T1000 (cell line): Measurements from ENCODE around the gene ERN2.
"Not testable (repeated sequence)": the region's sequence is repeated elsewhere in the genome, so short reads cannot be mapped to it uniquely, and the experiment has no call there.

Experiments used
- DNase-seq: peaks from one replicate; lab custom pipeline; 2025; ENCODE audit warnings: mixed read lengths; lab: John Stamatoyannopoulos, UW

ERN2 gene

DNA sequence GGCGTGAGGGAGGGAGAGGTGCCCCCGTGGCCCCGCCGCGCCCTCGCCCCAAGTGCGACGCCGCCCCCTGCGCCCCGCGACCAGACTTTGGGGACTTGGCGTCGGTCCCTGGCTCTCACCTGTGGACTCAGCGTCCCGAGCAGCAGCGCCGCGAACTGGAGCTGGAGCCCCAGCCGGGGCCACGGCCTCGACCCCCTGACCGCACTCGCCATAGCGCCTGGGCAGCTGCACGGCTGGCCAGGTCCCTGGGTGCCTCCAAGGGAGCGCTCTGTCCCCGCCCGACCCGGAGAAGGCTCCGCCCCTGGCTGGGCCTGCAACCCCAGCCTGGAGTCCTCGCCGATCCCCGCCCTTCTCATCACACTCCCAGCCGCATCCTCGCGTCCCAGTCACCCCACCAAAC lies at the start of gene ERN2:
TSS of gene ERN2 (minus strand) at position 247 of the 400 bp plus-strand sequence. CDS start at position 212, 35 bp downstream.
- no peak for DNase-seq

DNA sequence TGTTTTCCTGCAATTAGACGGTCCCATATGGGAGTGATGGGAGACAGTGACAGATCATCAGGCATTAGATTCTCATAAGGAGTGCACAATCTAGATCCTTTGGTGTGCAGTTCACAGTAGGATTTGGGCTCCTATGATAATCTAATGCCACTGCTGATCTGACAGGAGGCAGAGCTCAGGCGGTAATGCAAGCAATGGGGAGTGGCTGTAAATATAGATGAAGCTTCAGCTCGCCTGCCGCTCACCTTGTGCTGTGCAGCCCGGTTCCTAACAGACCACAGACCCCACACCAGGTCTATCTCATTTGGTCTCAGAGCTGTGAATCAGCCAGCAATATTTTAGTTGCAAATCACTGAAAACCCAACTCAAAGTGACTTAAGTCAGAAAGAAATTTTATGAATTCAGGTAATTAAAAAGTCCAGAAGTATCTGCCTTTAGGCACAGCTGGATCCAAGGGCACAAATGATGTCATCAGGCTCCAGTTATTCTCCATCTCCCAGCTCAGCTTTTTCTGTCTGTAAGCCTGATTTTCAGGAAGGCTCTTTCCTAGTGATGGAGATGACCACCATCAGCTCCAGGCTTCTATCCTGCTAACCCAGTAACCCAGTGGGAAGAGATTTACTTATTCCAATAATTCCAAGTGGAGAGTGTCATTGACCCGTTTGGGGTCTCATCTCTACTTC lies 45.1 kb upstream of the ERN2 start:
- DNase-seq, result no peak

DNA sequence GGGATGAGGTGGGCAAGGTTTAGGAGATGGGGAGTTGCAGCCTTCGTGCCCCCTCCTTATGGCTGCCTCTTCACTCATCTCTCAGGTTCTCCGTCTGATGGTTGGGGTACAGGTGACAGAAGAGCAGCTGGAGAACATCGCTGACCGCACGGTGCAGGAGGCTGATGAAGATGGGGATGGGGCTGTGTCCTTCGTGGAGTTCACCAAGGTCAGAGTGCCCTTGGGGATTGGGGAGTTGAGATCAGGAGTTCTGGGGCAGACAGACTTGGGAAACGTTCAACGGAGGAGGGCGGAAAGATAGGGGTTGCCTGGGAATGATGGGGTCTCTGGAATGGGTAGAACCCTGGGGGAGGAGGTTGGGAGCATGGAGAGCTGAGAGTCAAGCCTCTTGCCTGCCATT lies 44.1 kb upstream of the ERN2 start:
- DNase-seq, result no peak

DNA sequence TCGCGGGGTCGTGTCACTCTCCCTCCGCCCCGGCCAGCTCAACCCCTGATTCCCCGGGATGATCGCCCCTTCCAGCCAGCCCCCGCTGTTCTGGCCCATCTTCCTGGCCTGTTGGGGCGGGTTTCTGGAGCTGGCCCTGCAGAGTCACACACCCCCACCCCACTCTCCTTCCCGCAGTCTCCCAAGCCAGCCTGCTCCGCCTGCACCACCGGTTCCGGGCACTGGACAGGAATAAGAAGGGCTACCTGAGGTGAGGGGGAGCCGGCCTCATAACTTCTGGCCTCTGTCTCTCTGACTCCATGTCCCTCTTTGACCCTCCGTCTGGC lies 42.4 kb upstream of the ERN2 start:
- DNase-seq, result no peak

DNA sequence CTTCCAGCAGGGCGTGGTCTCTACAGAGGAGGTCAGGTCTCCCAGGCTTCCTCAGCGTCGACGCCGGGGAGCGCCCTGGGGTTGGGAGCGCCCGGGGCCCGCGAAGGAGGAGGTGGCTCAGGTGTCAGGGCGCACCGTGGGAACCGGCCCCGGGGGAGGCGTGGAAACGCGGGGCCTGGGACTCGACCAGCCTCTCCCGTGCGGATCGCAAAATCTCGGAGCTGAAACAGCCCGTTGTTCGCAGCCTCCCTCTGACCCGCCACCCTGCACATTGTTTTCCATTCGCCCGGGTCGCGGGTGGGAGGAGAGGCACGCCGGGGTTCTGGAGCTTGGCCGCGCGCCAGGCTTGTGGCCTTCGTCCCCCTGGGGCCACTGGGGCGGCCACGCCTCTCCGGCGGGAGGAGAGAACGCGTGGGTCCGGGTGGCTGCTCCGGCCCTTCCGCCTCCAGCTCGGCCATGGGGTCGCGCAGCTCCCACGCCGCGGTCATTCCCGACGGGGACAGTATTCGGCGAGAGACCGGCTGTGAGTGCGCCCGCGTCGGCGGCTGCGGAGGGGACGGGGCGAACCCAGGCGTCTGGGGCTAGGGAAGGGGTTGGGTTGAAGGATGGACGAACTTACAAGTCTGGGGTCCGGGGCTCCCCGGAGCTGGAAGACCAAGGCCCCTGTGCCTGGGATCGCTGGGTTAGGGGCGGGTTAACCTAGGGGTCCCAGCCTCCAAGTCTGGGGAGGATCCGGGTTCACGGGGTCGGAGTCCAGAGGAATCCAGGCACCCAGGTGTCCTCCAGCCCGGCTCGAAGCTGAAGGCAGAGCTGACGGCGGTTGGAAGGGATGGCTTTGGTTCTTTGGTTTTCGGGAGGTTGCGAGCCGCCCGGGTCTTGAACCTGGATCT lies 41.8 kb upstream of the ERN2 start, which contains the start of gene CHP2:
TSS of gene CHP2 (plus strand) at position 433 of the 890 bp plus-strand sequence. CDS start at position 457, 24 bp downstream.
- no peak for DNase-seq

DNA sequence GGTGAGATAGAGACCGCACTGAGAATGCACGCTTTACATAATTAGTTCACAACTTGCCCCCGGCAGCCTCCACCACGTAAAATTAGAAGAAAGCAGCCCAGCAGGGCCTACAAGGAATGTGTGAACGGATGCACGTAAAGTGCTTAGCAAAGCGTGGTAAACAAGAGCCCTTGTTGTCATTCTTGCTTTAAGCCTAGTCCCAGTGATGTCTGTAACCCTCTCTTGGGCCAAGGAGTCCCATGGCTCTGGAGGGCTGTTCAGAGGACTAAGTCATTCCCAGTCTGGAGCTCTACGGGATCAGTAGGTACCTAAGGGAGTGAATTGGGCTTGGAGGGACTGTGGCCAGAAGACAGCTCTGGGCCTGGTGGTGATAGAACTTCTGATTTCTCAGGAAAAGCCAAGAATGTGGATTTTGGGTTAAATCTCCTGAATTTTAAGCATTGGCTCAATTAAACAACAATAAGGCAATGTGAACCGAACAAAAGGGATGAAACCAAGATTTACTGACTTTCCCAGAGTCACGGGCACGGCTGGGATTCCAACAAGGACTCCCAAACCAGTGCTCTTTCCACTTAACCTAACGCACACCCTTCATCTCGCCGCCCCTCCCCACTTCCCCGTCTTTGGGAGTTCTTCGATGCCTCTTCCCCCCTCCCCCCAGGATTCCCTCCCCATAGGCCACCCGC lies 41.0 kb upstream of the ERN2 start:
- no peak for DNase-seq

DNA sequence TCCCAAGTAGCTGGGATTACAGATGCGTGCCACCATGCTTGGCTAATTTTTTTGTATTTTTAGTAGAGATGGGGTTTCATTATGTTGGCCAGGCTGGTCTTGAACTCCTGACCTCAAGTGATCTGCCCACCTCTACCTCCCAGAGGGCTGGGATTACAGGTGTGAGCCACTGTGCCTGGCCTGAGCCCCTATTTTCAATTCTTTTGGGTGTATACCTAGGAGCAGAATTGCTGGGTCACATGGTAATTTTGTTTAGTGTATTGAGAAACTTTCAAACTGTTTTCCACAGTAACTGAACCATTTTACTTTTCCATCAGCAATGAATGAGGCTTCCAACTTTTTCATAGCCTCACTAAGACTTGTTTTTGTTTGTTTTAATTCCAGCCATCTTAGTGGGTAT lies 38.0 kb upstream of the ERN2 start:
- not testable (repeated sequence) for DNase-seq

DNA sequence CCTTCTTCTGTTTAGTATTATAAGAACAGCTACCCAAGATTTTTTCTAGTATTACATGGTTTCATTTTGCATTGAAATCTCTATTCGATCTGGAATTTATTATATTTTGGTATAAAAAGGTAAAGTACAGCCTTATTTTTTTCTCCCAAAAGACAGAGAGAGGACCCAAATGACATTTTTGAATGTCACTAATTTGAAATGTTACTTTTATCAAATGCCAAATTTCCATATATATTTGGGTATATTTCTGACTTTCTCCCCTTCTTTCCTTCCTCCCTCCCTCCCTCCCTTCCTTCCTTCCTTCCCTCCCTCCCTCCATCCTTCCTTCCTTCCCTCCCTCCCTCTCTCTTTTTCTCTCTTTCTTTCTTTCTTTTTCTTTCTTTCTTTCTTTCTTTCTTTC lies 35.6 kb upstream of the ERN2 start:
- DNase-seq, result no peak

DNA sequence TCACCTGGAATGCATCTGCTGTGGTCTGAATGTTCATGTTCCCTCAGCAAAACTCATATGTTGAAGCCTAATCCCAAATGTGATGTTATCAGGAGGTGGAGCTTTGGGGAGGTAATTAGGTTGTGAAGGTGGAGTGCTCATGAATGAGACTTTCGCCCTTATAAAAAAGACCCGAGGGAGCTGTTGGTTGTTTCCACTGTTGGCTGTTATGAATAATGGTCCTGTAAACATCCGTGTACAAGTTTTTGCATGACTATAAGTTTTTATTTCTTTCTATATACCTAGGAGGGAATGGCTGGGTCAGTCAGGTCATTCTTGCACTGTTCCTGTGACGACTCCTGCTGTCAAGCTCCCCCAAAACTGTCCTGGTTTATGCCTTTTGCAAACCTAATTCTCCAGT lies 32.2 kb upstream of the ERN2 start:
- DNase-seq, result no peak

DNA sequence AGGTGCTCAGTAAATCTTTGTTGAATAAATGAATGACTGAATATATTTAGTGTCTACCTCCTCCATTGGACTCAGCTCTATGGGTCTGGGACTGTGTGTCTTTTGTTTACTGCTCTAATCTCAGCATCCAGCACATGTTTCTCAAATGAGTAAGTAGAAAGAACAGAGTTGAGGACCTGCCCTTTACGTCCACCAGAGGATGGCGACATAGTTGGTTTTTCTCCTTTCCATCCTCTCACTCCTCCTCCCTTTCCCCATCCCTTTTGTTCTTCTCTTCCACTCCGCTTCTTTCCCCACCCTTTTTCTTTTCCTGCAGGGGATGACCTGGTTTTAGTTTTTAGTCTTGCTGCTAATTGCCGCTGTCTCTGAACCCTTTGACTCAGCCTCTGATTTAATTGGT lies 29.7 kb upstream of the ERN2 start:
- DNase-seq, result no peak

DNA sequence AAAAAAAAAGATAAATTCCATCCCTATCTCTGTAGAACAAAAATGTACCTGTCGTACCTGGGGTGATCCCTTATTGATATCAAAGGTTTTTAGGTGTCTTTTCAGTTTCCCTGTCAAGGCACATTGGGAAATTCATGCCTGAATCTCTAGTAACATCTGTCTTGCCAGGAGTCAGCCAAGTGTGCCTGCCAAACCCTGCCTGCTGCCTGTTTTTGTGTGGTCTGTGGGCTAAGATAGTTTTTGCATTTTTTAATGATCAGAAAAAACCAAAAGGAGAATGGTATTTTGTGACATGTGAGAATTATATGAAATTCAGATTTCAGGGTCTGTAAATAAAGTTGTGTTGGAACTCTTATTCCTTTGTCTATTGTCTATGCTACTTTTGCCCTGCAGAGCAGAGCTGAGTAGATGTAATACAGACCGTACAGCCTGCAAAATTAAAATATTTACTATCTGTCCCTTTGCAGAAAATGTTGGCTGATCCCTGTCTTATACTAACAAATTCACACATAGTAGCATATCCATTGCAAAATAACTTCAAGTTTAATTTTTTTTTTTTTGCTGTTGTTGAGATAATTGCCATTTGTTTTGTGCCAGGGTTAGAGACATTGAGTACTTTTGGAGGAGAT lies 28.8 kb upstream of the ERN2 start:
- no peak for DNase-seq

DNA sequence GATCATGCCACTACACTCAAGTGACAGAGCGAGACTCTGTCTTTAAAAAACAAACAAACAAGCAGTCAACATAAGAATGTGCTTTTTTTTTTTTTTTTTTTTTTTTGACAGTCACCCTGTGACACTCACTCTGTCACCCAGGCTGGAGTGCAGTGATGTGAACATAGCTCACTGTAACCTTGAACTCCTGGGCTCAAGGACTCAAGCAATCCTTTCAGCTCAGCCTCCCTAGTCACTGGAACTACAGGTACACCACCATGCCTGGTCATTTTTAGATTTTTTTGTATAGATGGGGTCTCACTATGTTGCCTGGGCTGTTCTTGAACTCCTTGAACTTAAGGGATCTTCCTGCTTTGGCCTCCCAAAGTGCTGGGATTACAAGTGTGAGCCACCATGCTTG lies 26.5 kb upstream of the ERN2 start:
- no peak for DNase-seq

DNA sequence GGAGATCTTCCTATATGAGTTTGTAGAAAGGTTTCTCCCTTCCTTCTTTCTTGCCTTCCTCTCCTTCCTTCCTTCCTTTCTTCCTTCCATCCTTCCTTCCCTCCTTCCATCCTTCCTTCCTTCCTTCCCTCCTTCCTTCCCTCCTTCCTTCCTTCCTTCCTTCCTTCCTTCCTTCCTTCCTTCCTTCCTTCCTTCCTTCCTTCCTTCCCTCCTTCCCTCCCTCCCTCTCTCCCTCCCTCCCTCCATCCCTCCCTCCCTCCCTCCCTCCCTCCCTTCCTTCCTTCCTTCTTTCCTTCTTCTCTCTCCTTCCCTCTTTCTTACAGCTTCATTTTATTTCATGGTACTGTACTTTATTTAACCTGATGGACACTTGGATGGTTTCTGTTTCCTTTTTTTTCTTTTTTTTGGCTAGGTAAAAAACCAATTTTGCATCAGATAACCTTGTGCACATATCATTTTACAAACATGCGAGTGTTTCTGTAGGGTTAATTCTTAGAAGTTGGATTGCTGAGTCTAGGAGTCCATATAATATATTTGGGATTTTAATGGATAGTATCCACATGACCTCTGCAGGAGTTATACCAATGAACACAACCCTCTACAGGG lies 24.5 kb upstream of the ERN2 start:
- not testable (repeated sequence) for DNase-seq

DNA sequence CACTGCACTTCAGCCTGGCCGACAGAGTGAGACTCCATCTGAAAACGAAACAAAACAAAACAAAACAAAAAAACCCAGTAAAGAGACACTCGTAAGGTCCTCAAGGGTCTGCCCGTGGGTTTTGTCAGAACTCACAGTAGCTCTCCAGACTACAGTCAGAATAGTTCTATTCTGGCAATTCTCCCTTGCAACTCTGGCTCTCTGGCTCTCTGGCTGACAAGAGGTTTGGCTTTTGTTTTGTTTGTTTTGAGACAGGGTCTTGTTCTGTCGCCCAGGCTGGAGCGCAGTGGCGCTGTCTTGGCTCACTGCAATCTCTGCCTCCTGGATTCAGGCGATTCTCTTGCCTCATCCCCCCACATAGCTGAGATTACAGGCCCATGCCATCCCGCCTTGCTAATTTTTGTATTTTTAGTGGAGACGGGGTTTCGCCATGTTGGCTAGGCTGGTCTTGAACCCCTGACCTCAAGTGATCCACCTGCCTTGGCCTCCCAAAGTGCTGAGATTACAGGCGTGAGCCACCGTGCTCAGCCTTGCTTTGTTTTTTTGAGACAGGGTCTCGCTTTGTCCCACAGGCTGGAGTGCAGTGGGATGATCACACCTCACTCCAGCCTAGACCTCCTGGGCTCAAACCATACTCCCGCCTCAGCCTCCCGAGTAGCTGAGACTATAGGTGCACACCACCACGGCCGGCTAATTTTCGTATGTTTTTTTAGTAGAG lies 21.3 kb upstream of the ERN2 start:
- DNase-seq, result no peak

DNA sequence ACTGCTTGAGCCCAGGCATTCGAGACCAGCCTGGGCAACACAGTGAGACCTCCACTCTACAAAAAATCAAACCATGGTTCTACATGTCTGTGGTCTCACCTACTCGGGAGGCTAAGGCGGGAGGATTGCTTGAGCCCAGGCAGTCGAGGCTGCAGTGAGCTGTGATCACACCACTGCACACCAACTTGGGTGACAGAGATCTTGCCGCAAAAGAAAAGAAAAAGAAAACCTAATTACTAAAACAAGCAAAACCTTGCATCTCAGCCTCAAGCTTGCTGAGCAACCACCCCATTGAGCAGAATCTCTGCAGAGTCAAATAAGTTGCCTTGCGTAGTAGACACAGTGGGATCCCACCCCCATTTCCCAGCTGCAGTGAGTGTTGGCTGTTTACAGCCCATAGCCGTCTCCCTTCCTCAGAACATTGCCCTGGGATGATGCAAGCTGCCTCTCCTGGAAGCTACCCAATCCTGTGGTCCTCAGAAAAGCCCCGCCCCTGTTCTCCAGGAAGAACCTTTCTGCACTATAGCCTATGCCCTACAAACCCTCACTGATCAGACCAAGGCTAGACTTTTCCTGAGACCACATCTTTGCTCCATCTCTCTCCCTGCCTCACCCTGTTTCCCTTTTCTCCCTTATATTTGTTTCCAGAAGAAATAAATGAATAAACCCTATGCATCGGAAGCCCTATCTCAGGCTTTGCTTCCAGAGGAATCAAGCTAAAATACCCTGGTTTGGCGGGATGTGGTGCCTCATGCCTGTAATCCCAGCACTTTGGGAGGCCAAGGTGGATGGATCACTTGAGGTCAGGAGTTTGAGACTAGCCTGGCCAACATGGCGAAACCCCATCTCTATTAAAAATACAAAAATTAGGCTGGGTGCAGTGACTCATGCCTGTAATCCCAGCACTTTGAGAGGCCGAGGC lies 16.7 kb upstream of the ERN2 start:
- no peak for DNase-seq

DNA sequence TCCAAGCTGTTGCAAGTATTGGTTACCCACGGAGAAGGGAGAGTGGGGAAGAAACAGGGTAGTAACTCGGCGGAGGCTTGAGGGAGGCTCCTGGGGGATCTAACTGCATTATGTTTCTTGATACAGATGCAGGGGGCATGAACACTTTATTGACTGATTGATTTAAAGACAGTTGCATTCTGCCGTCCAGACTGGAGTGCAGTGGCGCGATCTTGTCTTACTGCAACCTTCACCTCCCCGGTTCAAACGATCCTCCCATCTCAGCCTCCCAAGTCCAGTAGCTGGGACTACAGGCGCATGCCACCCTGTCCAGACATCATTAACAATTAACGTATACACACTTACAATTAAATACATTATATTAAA lies 15.1 kb upstream of the ERN2 start:
- DNase-seq, result no peak

DNA sequence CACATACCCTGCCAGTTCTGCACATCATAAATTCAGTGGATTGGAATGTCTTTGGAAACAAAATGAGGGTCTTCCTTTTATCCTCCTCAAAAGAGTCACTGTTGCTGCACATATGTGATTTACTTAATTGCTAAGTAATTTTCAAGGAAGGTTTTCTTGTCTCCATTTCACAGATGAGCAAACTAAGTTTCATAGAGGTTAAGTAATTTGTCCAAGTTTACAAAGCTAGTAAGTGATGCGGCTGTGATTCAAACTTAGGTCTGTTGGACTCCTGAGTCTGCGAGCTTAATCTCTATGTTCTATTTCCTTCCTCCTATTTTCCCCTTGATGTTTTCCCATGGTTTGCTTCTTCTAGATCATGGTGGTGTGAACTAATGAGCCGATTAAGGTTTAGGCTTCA lies 13.7 kb upstream of the ERN2 start:
- DNase-seq, result no peak

DNA sequence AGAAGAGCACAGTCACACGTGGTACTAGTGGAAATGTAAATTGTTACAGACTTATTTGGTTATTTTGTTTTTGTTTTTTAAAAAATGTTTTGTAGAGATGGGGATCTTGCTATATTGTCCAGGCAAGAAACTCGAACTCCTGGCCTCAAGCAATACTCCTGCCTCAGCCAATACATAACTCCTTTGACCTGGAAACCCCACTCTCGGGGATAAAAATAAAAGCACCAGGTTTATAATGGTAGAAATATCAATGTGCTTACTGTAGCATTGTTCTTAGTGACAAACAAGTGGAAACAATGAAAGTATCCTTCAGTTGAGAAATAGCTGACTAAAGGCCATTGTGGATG lies 11.7 kb upstream of the ERN2 start:
- DNase-seq, result no peak

DNA sequence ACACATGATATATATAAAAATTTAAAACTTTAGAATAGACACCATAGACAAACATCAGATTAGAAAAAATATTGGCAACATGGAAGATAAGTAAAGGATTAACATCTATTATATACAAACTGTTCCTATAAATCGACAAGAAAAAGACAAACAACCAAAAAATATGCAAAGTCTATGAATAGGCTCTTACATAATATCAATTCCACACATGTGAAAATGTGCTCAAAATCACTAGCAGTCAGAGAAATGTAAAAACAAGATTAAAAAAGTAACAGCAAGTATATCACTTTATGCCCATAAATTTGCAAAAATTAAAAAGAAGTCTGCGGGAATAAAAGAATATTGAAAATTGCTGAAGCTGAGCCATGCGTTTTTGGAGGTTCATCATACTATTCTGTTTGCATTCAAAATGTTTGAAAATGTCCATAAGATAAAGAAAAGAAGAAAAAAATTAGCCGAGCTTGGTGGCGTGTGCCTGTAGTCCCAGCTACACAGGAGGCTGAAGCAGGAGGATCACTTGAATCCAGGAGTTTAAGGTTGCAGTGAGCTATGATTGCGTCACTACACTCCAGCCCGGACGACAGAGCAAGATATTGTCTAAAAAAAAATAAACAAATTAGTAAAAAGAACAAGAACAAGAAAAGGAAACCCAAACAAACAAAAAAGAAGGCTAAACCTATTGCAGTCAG lies 11.2 kb upstream of the ERN2 start:
- no peak for DNase-seq
